ENCODE data around the gene ITPR1.

ITPR1 gene

GRCh38 chr3:4495294-4496086, 2.3 kb downstream of the ITPR1 start:
- peak in 1 of 2 experiments; percentile 47 for DNase-seq (ENCODE audit: low read depth in 1 of 2, low spot score in 1 of 2)
- H3K27me3 ChIP-seq (ENCODE audit: insufficient read depth, poor library complexity, severe bottlenecking), result no peaks in the 10 kb centered on the region
- TF ChIP-seq GABPA (IDR thresholded peaks at IDR 0.05; ENCODE audit: low read depth) (no peak), SPI1 (IDR thresholded peaks at IDR 0.05; ENCODE audit: borderline replicate concordance, low read depth) (peak; percentile 96), POLR2AphosphoS5 (IDR thresholded peaks at IDR 0.05; ENCODE audit: low read depth) (no peak)
- TF ChIP-seq, protein P1, sequence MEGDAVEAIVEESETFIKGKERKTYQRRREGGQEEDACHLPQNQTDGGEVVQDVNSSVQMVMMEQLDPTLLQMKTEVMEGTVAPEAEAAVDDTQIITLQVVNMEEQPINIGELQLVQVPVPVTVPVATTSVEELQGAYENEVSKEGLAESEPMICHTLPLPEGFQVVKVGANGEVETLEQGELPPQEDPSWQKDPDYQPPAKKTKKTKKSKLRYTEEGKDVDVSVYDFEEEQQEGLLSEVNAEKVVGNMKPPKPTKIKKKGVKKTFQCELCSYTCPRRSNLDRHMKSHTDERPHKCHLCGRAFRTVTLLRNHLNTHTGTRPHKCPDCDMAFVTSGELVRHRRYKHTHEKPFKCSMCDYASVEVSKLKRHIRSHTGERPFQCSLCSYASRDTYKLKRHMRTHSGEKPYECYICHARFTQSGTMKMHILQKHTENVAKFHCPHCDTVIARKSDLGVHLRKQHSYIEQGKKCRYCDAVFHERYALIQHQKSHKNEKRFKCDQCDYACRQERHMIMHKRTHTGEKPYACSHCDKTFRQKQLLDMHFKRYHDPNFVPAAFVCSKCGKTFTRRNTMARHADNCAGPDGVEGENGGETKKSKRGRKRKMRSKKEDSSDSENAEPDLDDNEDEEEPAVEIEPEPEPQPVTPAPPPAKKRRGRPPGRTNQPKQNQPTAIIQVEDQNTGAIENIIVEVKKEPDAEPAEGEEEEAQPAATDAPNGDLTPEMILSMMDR (IDR thresholded peaks at IDR 0.05; ENCODE audit: insufficient read depth, low read length), result no peak
- peak overlapping the region; percentile 90 for H3K4me3 ChIP-seq (replicated peaks; ENCODE audit: insufficient read depth, low read length)
- H3K27ac ChIP-seq (replicated peaks), result peak overlapping the region; percentile 30

GRCh38 chr3:4496087-4496452, 2.9 kb downstream of the ITPR1 start:
- H3K27me3 ChIP-seq (ENCODE audit: insufficient read depth, poor library complexity, severe bottlenecking), result no peaks in the 10 kb centered on the region
- no peak overlapping the region for H3K4me3 ChIP-seq (replicated peaks; ENCODE audit: insufficient read depth, low read length)
- DNase-seq (ENCODE audit: low read depth in 1 of 2, low spot score in 1 of 2), result no peak
- TF ChIP-seq, protein P1 (IDR thresholded peaks at IDR 0.05; ENCODE audit: insufficient read depth, low read length), result no peak
- TF ChIP-seq REST (IDR thresholded peaks at IDR 0.05; ENCODE audit: insufficient replicate concordance, low read depth) (no peak), SPI1 (IDR thresholded peaks at IDR 0.05; ENCODE audit: borderline replicate concordance, low read depth) (no peak), POLR2AphosphoS5 (IDR thresholded peaks at IDR 0.05; ENCODE audit: low read depth) (no peak), GABPA (IDR thresholded peaks at IDR 0.05; ENCODE audit: low read depth) (no peak)
- H3K27ac ChIP-seq (replicated peaks), result no peak overlapping the region

- no peak for DNase-seq (ENCODE audit: low read depth in 1 of 2, low spot score in 1 of 2)
- no peak overlapping the region for H3K27ac ChIP-seq (replicated peaks)
- H3K27me3 ChIP-seq (ENCODE audit: insufficient read depth, poor library complexity, severe bottlenecking), result no peaks in the 10 kb centered on the region
- no peak for TF ChIP-seq REST (IDR thresholded peaks at IDR 0.05; ENCODE audit: insufficient replicate concordance, low read depth)
- TF ChIP-seq GABPA (IDR thresholded peaks at IDR 0.05; ENCODE audit: low read depth), result no peak
- TF ChIP-seq, protein P1 (IDR thresholded peaks at IDR 0.05; ENCODE audit: insufficient read depth, low read length), result no peak
- no peak for TF ChIP-seq SPI1 (IDR thresholded peaks at IDR 0.05; ENCODE audit: borderline replicate concordance, low read depth)
- no peak for TF ChIP-seq POLR2AphosphoS5 (IDR thresholded peaks at IDR 0.05; ENCODE audit: low read depth)
- no peak overlapping the region for H3K4me3 ChIP-seq (replicated peaks; ENCODE audit: insufficient read depth, low read length)
Measured at GRCh38 chr3:4497005-4497692, 4.0 kb downstream of the ITPR1 start.

Data from HL-60 (cell line).